Fibroblast of skin of abdomen (primary cell): ENCODE data around the gene CYTH4.
A peak's percentile ranks its signal among the peaks of the same experiment; 100 is the strongest.

ENCODE experiments used
- DNase-seq: peaks from one replicate; pipeline ENCODE4 v3.0.0-alpha.2; 2013

Gene CYTH4

DNA sequence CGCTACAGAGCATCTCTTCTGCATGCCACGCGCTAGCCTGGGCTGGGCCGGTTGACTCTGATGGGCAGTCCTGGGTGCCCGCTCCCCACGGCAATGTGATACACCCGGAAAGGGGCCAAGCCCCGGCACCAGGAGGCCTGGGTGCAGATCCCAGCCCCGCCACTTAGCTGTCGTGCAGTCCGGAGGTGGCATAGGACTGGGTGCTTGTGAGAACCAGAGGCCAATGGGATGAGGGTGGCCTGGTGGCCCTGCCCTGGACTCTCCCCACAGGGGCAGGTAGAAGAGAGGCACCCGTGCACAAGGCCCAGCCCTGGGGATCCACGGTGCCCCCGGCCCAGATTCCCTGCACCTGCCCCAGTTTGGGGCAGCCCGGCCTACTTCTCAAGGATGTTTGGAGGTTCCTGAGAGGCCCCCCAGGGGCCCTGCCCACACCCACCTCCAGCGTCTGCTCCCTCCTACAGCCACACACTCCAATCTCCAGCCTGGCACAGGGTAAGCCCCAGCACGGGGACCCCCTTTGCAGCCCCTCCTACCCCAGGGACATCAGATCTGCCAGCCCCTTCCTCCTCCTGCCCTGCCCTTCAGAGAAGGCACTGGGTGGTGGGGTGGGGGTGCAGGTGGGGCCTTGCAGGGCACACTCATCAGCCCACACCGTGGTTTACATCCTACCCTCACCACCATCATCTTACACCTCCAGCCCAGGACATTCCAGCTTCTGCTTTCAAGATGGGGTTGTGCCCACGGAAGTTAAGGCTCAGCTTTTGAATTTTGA is 66.9 kb downstream of the CYTH4 start:
- no peak for DNase-seq

DNA sequence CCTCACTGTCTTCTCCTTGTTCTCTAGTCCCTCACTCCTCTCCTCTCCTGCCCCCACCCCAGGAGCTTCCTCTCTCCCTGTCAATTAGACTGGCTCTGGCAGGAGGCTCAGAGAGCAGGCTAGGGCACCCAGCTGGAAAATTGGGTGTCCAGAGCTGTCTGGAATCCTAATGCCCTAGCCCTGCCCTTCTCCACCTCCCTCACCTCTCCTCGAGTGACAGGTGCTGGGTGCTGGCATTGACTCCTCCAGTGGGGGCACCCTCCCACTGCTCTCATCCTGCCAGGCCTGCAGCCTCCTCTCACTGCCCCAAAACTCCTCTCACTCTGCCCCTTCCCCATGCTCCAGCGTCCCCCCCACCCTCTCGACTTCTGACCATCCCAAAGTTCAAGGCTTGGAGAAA is 68.9 kb downstream of the CYTH4 start:
- DNase-seq, result no peak

DNA sequence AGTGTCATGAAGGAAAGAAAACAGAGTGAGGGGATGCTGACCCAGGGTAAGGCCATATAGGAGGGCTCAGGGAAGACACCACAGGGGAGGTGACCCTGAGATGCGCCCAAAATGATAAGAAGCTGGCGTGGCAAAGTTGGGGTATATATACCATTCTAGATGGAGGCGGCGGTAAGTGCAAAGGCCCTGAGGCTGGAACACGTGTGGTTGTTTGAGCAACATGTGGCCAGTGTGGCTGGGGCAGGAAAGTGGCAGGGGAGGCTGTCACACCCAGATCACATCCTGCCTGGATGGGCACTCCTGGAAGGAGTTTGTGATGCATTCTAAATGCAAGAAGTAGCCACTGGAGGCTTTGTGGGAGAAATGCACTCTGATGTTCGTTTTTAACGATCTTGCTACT is 70.2 kb downstream of the CYTH4 start:
- no peak for DNase-seq

DNA sequence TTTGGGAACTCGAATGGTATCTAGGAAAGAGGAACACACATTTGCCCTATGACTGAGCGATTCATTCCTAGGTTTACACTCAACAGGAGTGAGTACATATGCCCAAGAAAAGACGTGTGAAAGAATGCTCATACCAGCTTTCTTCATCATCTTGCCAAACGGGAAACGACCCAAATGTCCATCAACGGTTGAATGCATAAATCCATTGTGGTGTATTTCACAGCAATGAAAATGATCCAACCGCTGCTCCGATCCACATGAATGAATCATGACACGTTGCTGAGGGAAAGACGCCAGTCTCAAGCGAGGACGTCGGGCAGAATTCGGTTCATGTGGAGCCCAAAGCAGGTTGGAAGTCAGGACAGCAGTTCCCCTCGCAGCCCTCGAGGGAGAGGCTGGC is 71.5 kb downstream of the CYTH4 start:
- peak; percentile 77 for DNase-seq

DNA sequence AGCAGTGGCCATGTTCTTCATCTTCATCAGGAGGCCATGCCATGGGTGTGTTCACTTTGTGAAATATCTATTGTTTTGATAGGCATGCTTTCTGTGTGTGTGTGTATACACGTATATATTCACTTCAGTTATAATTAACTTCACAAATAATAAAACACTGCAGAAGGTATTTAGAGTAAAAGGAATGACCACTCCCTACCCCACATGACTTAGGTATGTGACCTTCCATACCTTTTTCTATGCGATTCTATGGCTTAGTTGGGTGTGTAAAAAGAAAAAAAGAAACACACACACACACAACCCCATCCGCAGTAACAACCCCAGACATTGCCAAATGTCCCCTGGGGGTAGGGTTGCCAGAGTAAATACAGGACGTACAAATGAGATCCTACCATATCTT is 72.0 kb downstream of the CYTH4 start:
- DNase-seq, result no peak

DNA sequence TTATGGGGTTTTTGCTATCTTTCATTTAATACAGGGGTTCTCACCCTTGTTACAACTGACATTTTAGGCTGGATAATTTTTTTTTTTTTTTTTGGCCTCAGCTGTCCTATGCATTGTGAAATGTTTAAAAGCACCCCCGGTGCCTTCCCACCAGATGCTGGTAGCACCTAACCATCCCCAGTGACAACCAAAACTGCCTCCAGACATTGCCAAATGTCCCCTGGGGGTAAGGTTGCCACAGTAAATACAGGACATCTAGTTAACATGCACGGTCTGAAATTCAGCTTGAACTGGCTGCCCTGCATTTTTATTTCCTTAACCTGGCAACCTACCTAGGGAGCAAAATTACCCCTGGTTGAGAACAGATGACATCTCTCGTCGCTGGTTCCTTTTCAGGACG is 72.4 kb downstream of the CYTH4 start:
- no peak for DNase-seq

DNA sequence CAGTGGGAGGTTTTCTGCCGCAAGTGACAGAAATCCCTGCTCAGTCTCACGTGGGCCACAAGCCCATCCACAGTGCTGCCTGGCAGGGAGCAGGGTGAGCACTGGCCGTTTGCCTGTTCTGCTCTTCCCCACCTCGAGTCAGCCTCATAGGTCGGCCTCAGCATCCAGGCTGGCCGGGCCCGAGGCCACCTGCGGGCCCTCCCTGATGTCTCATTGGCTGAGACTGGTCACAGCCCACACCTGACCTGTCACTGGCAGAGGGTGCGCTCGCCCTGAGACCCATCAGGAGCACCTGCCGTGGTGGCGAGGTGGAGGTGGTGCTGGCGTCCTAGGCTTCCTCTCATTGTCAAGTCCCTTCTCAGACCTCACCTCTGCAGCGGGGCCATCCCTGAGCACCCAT is 72.9 kb downstream of the CYTH4 start:
- no peak for DNase-seq

DNA sequence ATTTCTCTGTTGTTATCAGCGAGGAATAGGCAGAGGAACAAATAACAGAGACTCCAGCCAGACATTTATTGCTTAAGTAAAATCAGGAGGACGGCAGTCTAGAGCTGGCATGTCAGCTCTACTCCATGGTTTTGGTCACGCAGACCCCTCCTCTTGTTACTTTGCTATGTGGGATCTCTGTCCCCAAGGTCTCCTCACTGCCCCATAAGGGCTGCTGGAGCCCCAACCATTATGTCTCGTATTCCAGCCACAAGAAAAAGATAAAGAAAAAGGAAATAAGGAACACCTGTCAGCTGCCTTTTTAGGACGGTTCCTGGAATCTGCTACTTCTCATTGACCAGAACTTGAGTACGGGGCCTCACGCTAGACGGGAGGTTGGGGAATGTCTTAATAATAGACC is 74.6 kb downstream of the CYTH4 start:
- DNase-seq, result no peak

DNA sequence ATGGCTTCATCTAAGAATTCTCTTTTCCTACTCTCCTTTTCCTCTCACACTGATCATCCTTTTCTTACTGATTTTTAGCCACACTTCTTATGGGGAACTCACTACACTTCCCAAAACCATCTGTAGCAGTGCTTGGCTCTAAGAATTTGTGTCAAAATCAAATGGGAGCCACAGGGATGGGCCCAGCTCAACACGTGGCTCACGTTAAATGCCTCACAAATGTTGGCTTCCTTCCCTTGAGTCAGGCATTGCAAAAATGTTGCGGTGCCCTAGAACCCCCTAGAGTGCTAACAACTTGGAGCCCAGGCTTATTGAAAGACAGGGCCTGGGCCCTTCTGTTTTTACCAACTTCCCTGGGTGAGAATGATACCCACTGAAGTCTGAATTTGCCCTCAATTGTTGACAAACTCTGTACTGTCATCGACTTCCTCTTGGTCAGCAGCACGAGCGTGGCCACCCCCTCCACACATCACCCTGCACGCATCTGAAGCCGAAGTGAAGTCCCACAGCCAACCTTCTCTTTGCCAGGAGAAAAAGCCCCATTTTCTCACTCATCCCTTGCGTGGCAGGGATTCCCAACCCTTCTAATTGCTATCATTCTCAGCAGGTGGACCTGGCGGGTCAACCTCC is 75.3 kb downstream of the CYTH4 start:
- DNase-seq, result peak; percentile 68

DNA sequence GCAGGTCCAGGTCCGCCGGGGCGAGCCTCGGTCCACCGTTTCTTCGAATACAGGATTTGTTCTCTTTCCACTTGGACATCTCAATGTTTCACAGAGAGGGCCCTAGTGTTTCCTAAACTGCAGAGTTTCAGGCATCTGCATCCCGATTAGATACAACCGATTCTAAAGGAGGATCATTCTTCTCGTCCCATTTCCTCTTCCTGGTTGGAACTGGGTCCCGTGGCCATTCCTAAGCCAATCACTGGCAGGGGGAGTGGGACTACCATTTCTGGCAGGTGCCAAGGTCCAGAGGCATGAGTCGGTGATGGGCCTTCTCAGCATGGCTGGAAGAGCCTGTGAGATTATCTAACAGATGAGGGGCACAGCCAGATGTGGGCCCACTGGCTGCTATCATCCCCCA is 76.1 kb downstream of the CYTH4 start:
- DNase-seq, result no peak

DNA sequence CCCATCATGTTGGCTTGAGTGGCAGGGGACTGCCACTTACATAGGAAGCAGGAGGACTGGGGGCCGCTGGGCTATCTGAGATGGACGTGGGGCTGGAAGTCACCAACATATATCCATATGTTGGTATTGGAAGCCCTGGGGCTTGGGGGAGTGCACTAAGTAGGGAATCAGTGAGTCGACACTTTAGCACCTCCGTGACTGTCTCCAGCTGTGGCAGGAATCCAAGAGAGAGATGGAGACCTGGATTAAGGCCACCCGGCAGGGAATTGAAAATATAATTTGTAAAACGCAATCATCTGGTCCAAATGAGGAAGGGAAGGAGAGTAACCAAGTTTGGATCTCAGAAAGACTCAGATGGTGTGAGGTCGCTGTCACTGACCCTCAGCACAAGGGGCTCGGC is 76.6 kb downstream of the CYTH4 start:
- peak; percentile 59 for DNase-seq

DNA sequence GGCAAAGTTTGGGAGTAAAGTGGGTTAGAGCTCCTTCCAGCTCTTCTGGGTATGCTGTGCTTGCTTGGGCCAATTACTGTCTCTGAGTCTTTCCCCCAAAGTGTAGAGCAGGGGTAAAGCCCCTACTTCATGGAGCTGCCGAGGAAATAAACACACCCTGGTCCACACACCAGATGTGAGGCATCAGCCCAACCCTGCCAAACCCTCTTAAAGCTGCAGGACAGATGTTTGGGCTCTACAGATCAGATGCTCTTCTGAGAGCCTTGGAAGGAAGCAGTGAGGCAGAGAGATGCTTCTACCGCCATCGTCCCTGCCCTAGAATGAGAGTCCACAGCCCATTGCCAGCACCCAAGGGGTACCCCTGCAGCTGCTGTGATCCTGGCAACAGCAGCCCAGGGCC is 80.3 kb downstream of the CYTH4 start:
- no peak for DNase-seq

DNA sequence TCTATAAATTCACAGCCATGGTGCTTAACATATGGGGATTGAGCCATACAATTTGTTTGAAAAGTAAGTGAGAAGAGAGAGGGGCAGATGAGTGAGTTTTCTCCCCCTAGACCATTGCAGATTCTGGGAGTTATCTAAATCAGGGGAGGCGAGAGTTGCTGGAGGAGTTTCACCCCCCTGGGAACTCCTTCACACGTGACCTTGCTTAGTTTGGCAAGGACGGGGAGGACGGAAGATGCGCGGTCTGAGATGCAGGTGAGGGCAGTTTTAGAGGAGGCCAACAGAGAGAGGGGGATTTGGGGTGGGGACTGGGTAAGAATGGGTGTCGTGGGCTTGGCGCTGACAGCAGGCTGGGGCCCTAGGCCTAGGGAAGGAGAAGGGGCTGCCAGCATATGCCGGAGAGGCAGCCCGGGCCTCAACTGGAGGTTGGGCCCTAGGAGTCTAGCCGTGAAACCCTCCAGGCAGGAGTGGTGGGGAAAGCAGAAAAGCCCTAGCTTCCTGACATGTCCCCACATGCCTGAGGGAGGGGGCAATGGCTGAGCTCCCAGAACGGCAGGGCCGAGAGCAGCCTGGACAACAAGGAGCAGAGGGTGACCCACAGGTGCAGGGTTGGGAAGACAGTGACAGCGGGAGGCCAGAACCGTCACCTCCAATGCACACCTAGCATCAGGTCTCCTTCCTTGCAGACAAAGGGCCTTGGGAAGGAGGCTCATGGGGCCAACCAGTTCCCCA is 81.1 kb downstream of the CYTH4 start:
- no peak for DNase-seq
